Endometrium (tissue), 2 donors: ENCODE measurements around the gene KATNA1.
A peak's percentile ranks its signal among the peaks of the same experiment; 100 is the strongest.

ENCODE experiments used
- FAIRE-seq: peaks from 2 replicates; lab custom pipeline; 2012; peaks lifted over from hg19 to GRCh38; lab: Jason Lieb, UNC
- donor health status: control.
- donor health status: control.

KATNA1 gene

GRCh38 chr6:149608381-149608982, 40.0 kb downstream of the KATNA1 start:
- FAIRE-seq, result no peak

- no peak for FAIRE-seq
Measured at GRCh38 chr6:149600508-149600907, 48.0 kb downstream of the KATNA1 start.

GRCh38 chr6:149593408-149593807, 55.1 kb downstream of the KATNA1 start:
- no peak for FAIRE-seq

DNA sequence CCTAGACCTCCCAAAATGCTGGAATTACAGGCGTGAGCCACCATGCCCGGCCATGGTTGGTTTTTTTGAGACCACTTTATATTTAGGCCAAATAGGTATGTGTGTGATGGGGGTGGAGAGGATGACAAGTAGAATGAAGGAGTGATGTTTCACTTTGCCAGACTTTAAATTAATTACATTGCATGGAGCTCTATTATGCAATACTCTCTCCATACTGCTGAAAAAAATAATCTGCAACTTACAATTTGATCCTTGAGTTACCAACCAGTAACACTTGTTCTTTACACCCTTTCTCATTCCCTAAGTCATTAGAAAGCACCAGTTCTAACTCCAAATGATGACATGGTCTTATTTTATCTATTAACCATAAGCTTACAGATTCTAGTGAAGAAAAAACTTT, 55.5 kb downstream of the KATNA1 start:
- FAIRE-seq, result no peak

- FAIRE-seq, result no peak
Measured at GRCh38 chr6:149586149-149586548, 62.4 kb downstream of the KATNA1 start.

DNA sequence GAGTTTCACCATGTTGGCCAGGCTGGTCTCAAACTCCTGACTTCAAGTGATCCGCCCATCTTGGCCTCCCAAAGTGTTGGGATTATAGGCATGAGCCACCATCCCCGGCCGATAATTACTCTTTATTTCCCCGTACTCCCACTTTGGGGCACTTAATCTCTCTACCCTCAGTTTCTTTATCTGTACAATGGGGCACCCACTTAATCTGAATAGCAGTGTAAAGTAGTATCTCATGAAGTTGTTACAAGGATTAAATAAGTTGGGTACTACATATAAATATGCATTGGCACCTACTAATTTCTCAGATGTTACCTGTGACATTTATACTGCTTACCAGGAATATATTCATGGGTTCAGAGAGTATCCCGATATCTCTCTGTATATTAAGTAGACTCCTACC, 67.2 kb downstream of the KATNA1 start:
- no peak for FAIRE-seq

DNA sequence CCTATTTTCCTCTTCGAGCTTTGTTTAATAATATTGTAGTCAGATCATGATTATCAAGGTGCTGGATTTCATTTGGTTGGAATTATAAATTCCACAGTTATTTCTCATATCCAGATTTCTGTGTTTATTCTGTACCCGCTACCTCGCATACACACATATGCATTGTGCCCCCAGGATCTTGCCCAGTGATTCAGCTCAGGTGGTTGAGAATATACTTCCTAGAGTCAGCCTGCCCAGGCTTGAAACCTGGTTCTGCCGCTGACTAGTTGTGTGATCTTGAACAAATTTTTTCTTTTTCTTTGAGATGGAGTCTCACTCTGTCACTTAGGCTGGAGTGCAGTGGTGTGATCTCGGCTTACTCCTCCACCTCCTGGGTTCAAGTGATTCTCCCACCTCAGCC, 67.6 kb downstream of the KATNA1 start:
- FAIRE-seq, result no peak

- FAIRE-seq, result no peak
Measured at GRCh38 chr6:149567945-149568585, 80.4 kb downstream of the KATNA1 start.

GRCh38 chr6:149567194-149567586, 81.3 kb downstream of the KATNA1 start:
- no peak for FAIRE-seq

GRCh38 chr6:149566410-149567193, 81.9 kb downstream of the KATNA1 start:
- FAIRE-seq, result no peak

- FAIRE-seq, result no peak
Measured at GRCh38 chr6:149565527-149566409, 82.7 kb downstream of the KATNA1 start, which contains the start of gene GINM1. TSS of gene GINM1 (plus strand) at chr6:149566375. CDS start at chr6:149566415, 40 bp downstream.

- FAIRE-seq, result no peak
Measured at GRCh38 chr6:149563928-149564325, 84.6 kb downstream of the KATNA1 start.

DNA sequence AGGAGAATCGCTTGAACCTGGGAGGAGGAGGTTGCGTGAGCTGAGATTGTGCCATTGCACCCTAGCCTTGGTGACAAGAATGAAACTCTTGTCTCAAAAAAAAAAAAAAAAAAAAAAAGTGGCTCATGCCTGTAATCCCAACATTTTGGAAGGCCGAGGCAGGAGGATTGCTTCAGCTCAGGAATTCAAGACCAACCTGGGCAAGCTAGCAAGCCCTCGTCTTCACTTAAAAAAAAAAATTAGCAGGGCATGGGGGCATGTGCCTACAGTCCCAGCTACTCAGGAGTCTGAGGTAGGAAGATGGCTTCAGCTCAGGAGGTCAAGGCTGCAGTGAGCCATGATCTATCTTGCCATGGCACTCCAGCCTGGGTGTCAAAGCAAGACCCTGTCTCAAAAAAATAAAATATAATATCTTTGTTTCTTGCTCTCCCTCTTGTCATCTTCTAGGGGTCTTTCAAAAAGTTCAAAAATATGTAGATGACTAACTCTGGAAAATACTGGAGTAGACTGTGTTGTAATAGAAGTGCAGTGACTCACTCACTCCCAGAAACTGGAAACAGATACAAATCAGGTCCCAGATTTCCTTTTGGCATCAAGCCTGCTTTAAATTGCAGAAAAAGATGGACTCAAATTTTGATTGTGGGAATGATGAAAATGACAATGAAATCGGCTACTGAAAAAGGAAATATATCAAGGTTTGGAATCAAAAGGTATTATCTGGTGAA, 85.1 kb downstream of the KATNA1 start:
- no peak for FAIRE-seq

DNA sequence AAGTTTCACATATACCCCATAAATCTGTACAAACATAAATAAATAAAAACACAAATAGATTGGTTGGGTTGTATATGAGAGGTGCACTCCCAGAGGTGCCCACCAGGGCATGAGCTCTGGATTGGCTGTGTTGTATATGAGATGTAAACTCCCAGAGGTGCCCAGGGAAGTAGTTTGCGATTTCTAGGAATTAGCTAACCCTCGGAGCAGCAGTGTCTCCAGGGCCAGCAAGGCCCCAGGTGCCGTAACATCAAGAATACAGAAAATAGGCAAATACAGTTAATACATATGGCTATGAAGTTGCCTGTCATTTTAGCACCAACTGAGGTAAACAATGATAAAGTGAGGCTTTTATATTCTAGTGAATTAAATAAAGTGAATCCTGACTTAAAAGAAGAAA, 87.8 kb downstream of the KATNA1 start:
- no peak for FAIRE-seq

- FAIRE-seq, result no peak
Measured at GRCh38 chr6:149559389-149559788, 89.1 kb downstream of the KATNA1 start.

GRCh38 chr6:149558029-149558428, 90.5 kb downstream of the KATNA1 start:
- no peak for FAIRE-seq

GRCh38 chr6:149551920-149552319, 96.6 kb downstream of the KATNA1 start:
- FAIRE-seq, result no peak

- peak; percentile 50 for FAIRE-seq
Measured at GRCh38 chr6:149545754-149546471, 102.6 kb downstream of the KATNA1 start, which contains the start of gene PPIL4. TSS of gene PPIL4 (minus strand) at chr6:149546043. CDS start at chr6:149546005, 38 bp downstream.

GRCh38 chr6:149545258-149545753, 103.2 kb downstream of the KATNA1 start:
- FAIRE-seq, result no peak
